Measurements from ENCODE around the gene TYW3.

TYW3 gene

GRCh38 chr1:74713849-74714248 is 19.1 kb upstream of the TYW3 start:
- in situ Hi-C loops (cut with MboI; ENCODE audit: low sequenced_read_pairs, unreplicated experiment) = no loop called here
- TF ChIP-seq CTCF (IDR thresholded peaks at IDR 0.05; ENCODE audit: borderline replicate concordance, control extremely low read depth, extremely low read depth, insufficient read depth, missing control alignments) = no peak
- DNase-seq (ENCODE audit: low spot score) = no peak

- TF ChIP-seq CTCF (IDR thresholded peaks at IDR 0.05; ENCODE audit: borderline replicate concordance, control extremely low read depth, extremely low read depth, insufficient read depth, missing control alignments) = no peak
- in situ Hi-C loops (cut with MboI; ENCODE audit: low sequenced_read_pairs, unreplicated experiment) = no loop called here
- DNase-seq (ENCODE audit: low spot score) = peak; percentile 21
Observed at GRCh38 chr1:74714429-74715235, 18.3 kb upstream of the TYW3 start.

- in situ Hi-C loops (cut with MboI; ENCODE audit: low sequenced_read_pairs, unreplicated experiment) = no loop called here
- TF ChIP-seq CTCF (IDR thresholded peaks at IDR 0.05; ENCODE audit: borderline replicate concordance, control extremely low read depth, extremely low read depth, insufficient read depth, missing control alignments) = no peak
- no peak for DNase-seq (ENCODE audit: low spot score)
Observed at GRCh38 chr1:74715236-74715502, 17.8 kb upstream of the TYW3 start.

- in situ Hi-C loops (cut with MboI; ENCODE audit: low sequenced_read_pairs, unreplicated experiment) = no loop called here
- no peak for TF ChIP-seq CTCF (IDR thresholded peaks at IDR 0.05; ENCODE audit: borderline replicate concordance, control extremely low read depth, extremely low read depth, insufficient read depth, missing control alignments)
Observed at GRCh38 chr1:74715806-74716205, 17.1 kb upstream of the TYW3 start.

GRCh38 chr1:74716822-74717221 is 16.1 kb upstream of the TYW3 start:
- TF ChIP-seq CTCF (IDR thresholded peaks at IDR 0.05; ENCODE audit: borderline replicate concordance, control extremely low read depth, extremely low read depth, insufficient read depth, missing control alignments) = no peak
- in situ Hi-C loops (cut with MboI; ENCODE audit: low sequenced_read_pairs, unreplicated experiment) = no loop called here
- DNase-seq (ENCODE audit: low spot score) = no peak

More at GRCh38 chr1:74715806-74716205, 17.1 kb upstream of the TYW3 start:
- no peak for DNase-seq (ENCODE audit: low spot score)

GRCh38 chr1:74717626-74718025 is 15.3 kb upstream of the TYW3 start:
- in situ Hi-C loops (cut with MboI; ENCODE audit: low sequenced_read_pairs, unreplicated experiment) = no loop called here
- TF ChIP-seq CTCF (IDR thresholded peaks at IDR 0.05; ENCODE audit: borderline replicate concordance, control extremely low read depth, extremely low read depth, insufficient read depth, missing control alignments) = no peak

More at GRCh38 chr1:74717626-74718025, 15.3 kb upstream of the TYW3 start:
- no peak for DNase-seq (ENCODE audit: low spot score)

Measured in GM13976 (cell line).